Activated CD4-positive, CD25-positive, alpha-beta regulatory T cell treated with anti-CD3 and anti-CD28 coated beads, Interleukin-2, amount 50 U/mL, for 16 hours (primary cell): Measurements from ENCODE around the gene RERE.
"Not testable (repeated sequence)": the region's sequence is repeated elsewhere in the genome, so short reads cannot be mapped to it uniquely, and the experiment has no call there.

Experiments used
- DNase-seq: peaks from one replicate; pipeline ENCODE4 v3.0.0-alpha.2; 2020; ENCODE audit warnings: low read depth, low spot score

The RERE gene

GRCh38 chr1:8642114-8642513, 175.3 kb downstream of the RERE start:
- DNase-seq: no peak

GRCh38 chr1:8641377-8641997, 176.0 kb downstream of the RERE start:
- DNase-seq: no peak

- DNase-seq: no peak
These were observed 176.5 kb downstream of the RERE start for GRCh38 chr1:8640950-8641349.

GRCh38 chr1:8639148-8639547, 178.3 kb downstream of the RERE start:
- no peak for DNase-seq

- no peak for DNase-seq
These were observed 183.5 kb downstream of the RERE start for GRCh38 chr1:8633741-8634501.

GRCh38 chr1:8632102-8632501, 185.3 kb downstream of the RERE start:
- no peak for DNase-seq

GRCh38 chr1:8631163-8631562, 186.3 kb downstream of the RERE start:
- DNase-seq: no peak

- DNase-seq: no peak
These were observed 188.0 kb downstream of the RERE start for GRCh38 chr1:8629241-8630091.

- no peak for DNase-seq
These were observed 188.8 kb downstream of the RERE start for GRCh38 chr1:8628606-8629005.

- no peak for DNase-seq
These were observed 189.7 kb downstream of the RERE start for GRCh38 chr1:8627728-8628127.

GRCh38 chr1:8625981-8626898, 191.2 kb downstream of the RERE start:
- no peak for DNase-seq

- DNase-seq: no peak
These were observed 191.9 kb downstream of the RERE start for GRCh38 chr1:8625491-8625890.

- not testable (repeated sequence) for DNase-seq
These were observed 193.7 kb downstream of the RERE start for GRCh38 chr1:8623651-8624192.

- DNase-seq: not testable (repeated sequence)
These were observed 195.6 kb downstream of the RERE start for GRCh38 chr1:8621785-8622348.

- DNase-seq: not testable (repeated sequence)
These were observed 196.3 kb downstream of the RERE start for GRCh38 chr1:8621034-8621582.

GRCh38 chr1:8619917-8620502, 197.4 kb downstream of the RERE start:
- DNase-seq: not testable (repeated sequence)

GRCh38 chr1:8619419-8619818, 198.0 kb downstream of the RERE start:
- DNase-seq: not testable (repeated sequence)

- not testable (repeated sequence) for DNase-seq
These were observed 200.6 kb downstream of the RERE start for GRCh38 chr1:8616791-8617190.

GRCh38 chr1:8611634-8612515, 205.6 kb downstream of the RERE start:
- not testable (repeated sequence) for DNase-seq
